8988T (cell line): Measurements from ENCODE around the gene KCNN1.
"Not testable (repeated sequence)": the region's sequence is repeated elsewhere in the genome, so short reads cannot be mapped to it uniquely, and the experiment has no call there.

Experiments used
- DNase-seq: peaks from one replicate; pipeline ENCODE4 v3.0.0; 2011

Gene KCNN1

DNA sequence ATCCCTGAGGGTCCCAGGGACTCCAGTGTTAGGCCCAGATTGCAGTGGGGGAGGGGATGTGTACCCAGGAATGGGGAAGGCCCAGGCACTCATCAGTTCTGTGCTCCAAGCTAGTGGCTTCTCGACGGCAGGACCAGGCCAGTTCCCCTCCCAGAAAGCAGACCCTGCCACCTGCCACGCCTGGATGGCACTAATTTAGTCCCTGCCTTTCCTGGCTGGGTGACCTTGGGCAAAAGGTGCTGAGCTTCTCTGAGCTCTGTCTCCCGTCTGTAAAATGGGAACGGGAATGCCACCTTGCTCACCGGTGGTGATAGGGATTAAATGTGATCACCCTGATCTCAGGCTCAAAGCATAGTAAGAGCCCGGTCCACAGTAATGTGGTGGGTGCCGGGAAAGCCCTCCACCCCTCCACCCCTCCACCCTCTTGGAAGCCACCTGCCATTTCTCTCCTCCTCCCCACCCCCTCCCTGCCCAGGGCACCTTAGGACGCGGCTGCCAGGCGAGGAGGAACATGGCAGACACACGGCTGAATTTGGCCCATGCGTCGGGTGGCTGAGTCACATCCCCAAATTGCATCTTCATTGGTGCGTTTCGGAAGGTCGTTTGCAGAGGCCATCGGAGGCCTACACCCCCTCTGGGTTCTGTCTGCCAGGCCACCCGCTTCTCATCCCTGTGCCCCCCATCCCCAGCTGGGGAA is 2.3 kb downstream of the KCNN1 start:
- DNase-seq = no peak

DNA sequence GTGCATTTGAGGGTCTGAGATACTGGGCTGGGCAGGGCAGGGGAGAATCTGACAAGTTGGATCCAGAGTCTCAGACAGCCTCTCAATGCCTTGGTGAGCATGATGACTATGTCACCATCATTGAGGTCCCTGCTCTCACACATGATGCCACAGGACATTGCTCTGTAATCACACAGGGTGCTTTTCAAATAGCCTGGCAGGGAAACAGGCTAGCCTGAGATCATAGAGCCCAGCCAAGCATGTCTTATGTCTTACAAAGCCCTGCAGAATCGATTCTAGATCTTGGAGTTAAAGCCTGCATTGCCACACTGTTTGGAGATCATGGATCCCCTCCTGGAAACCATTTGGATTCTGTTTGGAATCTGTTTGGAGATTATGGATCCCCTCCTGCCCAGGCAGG is 5.3 kb downstream of the KCNN1 start:
- DNase-seq = no peak

DNA sequence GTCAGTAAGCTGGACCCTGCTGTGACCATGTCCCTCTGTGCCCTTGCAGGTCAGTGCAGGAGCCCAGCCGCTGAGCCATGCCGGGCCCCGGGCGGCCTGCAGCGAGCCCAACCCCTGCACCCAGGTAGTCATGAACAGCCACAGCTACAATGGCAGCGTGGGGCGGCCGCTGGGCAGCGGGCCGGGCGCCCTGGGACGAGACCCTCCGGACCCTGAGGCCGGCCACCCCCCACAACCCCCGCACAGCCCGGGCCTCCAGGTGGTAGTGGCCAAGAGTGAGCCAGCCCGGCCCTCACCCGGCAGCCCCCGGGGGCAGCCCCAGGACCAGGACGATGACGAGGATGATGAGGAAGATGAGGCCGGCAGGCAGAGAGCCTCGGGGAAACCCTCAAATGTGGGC is 6.9 kb downstream of the KCNN1 start:
- no peak for DNase-seq

DNA sequence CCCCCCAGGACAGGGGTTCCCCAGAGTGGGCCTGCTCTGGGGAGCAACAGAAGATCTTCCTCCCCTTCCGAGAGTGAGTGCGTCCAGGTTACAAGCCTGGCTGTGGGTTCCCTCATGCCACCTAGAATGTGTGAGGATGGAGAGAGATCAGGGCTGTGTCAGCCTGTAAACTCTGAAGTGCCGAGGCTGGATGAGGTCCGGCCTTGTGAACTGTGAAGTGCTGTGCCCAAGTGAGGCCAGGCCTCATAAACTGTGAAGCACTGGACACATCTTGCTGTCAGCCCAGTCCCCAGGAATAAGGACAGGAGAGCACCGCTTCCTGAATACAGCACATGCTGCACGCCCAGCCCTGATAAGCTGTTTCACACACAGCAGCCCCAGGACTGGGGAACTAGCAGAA is 7.6 kb downstream of the KCNN1 start:
- DNase-seq = no peak

DNA sequence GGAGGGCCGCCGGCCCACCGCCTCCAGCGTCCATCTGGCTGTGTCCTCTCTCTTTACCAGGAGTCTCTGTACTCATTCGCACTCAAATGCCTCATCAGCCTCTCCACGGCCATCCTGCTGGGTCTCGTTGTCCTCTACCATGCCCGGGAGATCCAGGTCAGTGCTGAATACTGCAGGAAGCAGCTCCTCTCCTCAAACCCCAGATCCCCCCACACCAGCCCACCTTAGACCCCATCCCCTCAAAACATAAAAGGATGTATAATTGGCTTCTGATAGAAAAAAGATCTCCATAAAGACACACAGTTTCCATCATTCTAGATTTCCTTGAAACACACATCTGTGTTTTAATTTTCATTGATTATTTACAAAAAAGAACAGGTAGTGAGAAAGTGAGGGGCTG is 8.1 kb downstream of the KCNN1 start:
- DNase-seq = no peak

DNA sequence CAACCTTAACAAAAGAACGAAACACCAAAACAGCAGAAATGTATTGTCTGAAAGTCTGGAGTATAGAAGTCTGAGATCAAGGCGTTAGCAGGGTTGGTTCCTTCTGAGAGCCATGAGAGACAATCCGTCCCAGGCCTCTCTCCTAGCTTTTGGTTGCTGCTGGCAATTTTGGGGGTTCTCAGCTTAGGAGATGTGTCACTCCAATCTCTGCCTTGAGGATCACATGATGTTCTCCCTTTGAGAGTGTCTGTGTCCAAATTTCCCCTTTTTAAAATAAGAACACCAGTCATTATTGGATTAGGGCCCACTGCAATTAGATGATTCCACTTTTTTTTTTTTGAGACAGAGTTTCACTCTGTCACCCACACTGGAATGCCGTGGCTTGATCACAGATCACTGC is 10.1 kb downstream of the KCNN1 start:
- DNase-seq = no peak

DNA sequence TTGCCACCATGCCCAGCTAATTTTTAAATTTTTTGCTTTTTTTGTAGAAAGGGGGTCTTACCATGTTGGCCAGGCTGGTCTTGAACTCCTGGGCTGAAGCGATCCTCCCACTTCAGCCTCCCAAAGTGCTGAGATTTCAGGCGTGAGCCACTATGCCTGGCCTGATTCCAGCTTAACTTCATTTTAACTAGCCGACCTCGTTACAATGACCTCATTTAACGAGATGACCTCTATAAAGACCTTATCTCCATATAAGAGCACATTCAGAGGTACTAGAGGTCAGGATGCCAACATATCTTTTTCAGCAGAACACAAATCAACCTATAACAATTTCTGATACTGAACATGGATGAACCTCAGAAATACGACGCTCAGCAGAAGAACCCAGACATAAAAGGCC is 10.6 kb downstream of the KCNN1 start:
- no peak for DNase-seq

DNA sequence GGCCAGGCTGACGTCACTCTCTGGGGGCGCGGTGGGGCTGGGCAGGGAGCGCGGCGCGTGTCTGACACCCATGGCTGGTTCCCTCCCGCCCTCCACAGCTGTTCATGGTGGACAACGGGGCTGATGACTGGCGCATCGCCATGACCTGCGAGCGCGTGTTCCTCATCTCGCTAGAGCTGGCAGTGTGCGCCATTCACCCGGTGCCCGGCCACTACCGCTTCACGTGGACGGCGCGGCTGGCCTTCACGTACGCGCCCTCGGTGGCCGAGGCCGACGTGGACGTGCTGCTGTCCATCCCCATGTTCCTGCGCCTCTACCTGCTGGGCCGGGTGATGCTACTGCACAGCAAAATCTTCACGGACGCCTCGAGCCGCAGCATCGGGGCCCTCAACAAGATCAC is 14.7 kb downstream of the KCNN1 start:
- DNase-seq = no peak

DNA sequence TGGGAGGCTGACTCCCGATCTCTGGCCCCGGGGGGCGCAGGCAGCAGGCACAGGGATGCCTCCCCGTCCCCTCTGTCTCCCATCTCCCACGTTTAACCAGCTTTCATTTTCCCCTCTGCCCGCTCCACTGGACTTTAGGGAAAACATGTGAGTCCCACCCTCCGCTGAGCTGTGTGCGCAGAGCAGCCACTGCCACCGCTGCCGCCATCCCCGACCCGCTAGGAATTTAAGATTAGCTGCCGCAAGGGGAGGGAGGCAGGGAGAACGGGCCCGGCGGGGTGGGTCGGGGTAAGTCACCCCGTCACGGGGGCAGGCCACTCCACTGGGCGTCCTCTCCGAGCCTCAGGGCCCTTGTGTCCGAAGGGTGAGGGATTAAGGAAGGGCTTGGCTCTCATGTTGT is 15.5 kb downstream of the KCNN1 start:
- DNase-seq = no peak

DNA sequence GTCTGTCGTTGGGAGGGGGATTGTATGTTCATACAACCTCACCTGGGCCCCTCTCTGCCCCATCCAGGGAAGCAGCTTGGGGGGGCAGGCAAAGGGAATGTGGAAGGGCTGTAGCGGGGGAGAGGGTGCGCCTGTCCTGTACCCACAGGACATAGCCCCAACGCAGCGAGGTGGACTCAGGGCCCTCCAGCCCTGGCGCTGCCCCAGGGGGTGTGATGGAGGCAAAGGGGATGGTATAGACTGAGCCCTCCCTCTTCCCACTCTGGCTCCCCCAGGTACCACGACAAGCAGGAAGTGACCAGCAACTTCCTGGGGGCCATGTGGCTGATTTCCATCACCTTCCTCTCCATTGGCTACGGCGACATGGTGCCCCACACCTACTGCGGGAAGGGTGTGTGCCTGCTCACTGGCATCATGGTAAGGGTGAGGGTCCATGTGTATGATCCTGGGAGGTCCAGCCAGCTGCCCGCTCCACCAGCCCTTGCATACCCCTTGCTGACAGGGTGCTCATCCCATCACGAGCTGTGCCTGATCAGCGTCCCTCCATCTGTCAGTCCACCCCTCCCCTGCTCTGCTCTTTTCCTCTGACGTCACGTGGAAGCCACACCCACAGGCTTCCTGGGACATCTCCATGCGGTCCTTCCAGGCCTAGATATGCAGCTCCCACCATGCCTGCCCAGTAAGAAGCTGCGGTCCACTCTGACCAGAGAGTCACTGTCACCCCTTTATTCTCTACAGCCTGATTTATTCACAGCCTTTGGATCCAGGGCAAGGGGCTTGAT is 18.3 kb downstream of the KCNN1 start:
- no peak for DNase-seq

DNA sequence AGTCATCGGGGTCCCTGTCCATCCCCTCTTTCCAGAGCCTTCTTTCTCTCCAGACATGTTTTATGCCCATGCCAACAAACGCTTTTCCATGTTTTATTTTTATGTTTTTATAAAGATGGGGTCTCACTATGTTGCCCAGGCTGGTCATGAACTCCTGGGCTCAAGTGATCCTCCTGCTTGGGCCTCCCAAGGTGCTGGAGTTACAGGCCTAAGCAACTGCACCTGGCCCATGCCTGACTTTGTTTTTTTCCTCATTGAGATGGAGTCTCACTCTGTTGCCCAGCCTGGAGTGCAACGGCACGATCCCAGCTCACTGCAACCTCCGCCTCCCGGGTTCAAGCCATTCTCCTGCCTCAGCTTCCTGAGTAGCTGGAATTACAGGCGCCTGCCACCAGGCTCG is 19.7 kb downstream of the KCNN1 start:
- DNase-seq = not testable (repeated sequence)

DNA sequence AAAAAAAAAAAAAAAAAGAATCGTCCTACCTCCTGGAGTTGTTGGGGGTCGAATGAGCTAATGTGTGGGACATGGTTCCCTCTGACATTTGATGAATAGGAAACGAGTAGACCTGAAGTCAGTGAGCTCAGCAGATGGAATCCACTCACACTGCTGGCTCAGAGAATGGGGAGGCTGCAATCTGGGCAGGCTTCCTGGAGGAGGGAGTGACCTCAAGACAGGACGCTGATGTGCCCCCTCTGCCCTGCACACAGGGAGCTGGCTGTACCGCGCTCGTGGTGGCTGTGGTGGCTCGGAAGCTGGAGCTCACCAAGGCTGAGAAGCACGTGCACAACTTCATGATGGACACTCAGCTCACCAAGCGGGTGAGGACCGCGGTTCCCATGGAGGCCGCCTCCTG is 21.3 kb downstream of the KCNN1 start:
- no peak for DNase-seq

DNA sequence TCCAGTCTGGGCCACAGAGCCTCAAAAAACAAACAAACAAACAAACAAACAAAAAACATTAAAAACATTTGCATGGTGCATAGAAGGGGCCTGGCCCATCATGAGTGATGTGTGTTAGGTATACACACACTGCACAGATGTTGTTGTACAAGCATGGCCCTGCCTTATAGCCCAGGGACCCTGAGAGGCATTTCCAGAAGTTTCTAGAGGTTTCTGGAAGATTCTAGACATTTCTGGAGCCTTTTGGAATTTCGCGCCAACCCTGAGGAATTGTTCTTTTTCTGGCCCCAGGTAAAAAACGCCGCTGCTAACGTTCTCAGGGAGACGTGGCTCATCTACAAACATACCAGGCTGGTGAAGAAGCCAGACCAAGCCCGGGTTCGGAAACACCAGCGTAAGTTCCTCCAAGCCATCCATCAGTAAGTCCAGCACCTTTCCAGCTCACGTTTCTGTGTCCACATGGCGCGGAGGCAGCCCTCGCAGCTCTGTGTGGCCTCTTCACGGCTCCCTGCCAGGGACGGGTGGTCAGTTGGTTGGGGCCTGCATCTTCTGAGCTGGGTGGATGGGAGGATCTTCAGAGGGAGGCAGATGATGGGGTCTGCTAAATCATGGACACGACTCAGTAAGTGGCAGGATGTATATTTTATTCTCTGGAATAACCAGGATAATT is 22.7 kb downstream of the KCNN1 start:
- DNase-seq = no peak

DNA sequence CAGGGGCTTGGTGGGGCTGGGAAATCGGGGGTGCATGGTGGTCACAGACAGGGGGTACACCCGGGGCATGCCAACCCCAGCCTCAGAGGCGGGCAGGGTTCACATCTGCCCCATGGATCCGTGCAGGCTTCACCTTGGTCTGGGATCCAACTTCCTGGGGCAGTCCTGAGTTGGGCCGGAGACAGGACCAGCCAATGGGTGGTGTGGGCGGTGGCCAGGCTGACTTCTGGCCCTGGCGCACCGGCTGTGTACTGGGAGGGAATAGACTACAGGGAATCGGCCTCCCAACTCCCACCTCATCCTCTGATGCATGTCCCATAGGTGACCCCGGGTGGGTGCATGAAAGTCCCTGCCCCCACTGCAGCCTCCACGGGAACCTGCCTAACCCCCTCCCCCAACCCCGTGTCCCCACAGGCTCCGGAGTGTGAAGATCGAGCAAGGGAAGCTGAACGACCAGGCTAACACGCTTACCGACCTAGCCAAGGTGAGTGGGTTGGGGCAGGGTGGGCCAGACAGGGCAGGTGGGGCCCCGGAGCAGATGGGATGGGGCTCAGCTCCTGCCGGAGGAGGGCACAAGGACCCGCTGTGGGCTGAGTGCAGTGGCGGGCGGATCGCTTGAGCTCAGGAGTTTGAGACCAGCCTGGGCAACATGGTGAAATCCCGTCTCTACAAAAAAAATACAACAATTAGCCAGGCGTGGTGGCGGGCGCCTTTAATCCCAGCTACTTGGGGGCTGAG is 26.3 kb downstream of the KCNN1 start:
- no peak for DNase-seq

DNA sequence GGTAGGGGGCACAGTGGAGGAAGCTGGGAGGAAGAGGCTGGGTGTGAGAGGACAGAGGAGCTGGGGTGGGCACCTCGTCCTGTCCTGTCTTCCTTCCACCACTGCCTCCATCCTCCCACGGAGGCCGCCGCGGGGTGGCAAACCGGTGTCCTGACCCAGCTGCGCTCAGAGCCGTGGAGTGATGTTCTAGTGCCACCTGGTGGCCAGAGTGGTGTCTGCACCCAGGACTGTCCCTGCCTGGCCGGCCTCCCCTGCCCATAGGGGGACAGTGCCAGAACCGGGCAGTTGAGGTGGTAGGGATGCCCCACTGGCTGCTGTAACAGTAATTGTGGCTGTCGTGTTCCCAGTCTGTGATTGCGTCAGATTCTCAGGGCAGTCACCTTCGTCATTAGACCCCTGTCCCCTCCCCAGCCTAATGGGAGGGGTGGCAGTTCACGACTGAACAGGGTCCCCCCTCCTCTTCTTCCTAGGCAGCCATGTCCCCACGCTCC is 30.0 kb downstream of the KCNN1 start:
- DNase-seq = peak; percentile 92

DNA sequence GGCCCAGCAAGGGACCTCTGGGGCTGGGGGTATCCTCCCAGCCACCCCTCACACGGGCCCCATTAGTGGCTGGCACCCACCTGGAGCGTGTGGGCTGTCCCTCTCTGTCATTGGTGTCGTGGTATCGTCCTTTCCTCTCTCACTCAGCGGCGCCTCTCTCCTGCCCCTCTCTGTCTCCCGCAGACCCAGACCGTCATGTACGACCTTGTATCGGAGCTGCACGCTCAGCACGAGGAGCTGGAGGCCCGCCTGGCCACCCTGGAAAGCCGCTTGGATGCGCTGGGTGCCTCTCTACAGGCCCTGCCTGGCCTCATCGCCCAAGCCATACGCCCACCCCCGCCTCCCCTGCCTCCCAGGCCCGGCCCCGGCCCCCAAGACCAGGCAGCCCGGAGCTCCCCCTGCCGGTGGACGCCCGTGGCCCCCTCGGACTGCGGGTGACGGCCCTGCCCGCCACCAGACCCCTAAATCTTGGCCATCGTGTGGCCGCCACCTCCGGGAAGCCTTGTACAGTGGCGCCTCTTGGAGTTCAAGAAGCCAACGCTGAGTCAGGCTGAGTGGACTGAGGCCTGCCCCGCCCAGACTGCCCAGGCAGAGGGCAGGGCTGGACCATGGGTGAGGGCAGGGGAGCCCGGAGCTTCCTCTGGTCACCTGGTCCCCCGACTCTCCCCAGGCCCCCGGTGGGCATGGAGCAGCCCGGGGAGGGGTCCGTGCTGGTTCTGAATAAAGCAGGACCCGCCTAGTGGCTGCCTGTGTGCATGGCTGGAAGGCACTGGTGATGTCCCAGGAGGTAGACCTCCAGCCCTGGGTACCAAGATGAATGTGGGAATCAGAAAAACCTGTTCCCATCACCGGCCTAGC is 31.3 kb downstream of the KCNN1 start:
- DNase-seq = no peak

DNA sequence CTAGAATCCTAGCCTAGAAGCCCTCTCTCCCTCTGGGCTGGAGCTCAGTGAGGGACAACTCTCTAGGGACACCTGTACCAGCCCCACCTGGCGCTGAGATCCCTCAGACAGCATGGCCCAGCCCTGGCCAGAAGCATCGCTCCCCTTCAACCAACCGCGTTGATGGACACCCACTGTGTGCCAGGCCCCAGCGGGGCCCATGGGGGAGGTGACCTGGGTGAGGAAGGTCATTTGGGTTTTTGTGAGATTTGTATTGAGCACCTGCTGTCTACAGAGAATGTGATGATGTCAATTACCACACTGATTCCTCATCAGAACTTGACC is 31.9 kb downstream of the KCNN1 start:
- DNase-seq = no peak

DNA sequence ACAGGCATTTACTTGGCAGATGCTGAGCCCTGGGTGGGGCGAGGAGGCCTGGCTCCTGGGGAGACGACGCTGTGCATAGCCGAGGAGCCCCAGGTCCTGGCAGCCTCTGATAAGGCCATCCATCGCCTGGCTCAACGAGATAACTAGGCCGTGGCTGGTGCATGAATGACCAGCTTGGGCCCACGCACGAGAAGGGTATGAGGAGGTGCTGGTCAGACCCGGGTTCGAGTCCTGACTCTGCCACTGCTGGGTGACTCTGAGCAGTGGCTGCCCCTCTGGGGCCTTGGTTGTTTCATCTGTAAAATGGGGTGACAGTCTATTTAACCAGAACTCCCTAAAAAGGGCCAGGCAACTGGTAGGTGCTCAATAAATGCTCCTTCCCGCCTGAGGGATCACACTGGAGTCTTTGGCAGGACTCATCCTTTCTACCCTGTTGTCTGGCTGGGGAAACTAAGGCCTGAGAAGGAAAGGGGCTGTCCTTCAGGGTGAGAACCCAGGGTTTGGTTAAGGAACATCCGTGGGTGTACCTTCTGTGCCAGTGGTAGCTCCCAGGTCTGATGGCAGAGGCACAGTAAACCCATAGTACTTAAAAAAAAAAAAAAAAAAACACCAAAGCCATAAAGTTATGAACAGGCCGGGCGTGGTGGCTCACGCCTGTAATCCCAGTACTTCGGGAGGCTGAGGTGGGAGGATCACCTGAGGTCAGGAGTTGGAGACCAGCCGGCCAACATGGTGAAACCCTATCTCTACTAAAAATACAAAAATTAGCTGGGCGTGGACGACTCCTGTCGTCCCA is 33.0 kb downstream of the KCNN1 start:
- no peak for DNase-seq

DNA sequence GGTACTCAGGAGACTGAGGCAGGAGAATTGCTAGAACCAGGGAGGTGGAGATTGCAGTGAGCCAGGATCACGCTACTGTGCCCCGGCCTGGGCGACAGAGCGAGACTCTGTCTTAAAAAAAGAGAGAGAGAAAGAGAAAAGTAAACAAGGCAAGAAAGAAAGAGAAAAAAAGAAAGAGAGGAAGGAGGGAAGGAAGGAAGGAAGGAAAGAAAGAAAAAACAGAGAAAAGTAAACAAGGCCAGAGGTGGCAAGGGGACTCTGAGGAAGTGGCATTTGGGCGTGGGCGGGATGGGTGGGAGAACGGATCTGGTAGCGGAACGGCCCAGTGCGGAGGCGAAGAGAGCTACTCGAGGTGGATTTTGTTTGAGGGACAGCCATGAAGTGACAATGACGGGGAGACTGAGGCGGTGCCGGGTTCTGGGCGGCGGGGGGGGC is 33.6 kb downstream of the KCNN1 start:
- no peak for DNase-seq

DNA sequence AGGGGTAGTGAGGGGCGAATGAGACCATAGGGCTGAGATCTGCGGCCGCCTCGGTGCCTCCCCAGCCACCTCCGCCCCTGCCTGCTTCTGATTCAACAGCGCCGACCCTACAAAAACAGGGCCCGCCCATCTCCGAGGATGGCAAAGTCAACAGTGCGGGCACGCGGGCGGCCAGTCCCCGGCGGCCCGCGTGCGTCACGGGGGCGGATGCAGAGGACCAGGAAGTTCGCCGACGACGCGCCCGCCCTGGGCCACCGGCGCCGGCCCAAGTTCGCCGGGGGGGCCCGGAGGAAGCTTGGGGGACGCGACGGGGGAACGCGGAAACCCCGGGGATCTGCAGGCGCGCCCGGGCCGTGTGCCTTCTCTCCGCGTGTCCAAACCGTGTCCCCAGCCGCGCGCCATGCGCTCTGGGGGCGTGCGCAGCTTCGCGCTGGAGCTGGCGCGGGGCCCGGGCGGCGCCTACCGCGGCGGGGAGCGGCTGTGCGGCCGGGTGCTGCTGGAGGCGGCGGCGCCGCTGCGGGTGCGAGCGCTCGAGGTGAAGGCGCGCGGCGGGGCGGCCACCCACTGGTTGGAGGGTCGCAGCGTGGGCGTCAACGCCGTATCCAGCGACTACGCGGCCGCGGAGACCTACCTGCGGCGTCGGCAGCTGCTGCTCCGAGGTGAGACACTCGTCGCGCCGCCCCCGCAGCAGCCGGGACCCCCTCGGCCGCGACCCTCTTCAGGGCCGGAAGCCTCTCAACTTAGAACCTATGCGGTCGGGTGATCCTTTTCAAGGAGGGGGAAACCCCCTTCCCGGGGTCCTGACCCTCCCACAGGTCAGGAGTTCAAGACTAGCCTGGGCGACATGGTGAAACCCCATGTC is 34.2 kb downstream of the KCNN1 start:
- DNase-seq = peak; percentile 95
